ENCODE results near the gene ZNF398.

ZNF398 gene

DNA sequence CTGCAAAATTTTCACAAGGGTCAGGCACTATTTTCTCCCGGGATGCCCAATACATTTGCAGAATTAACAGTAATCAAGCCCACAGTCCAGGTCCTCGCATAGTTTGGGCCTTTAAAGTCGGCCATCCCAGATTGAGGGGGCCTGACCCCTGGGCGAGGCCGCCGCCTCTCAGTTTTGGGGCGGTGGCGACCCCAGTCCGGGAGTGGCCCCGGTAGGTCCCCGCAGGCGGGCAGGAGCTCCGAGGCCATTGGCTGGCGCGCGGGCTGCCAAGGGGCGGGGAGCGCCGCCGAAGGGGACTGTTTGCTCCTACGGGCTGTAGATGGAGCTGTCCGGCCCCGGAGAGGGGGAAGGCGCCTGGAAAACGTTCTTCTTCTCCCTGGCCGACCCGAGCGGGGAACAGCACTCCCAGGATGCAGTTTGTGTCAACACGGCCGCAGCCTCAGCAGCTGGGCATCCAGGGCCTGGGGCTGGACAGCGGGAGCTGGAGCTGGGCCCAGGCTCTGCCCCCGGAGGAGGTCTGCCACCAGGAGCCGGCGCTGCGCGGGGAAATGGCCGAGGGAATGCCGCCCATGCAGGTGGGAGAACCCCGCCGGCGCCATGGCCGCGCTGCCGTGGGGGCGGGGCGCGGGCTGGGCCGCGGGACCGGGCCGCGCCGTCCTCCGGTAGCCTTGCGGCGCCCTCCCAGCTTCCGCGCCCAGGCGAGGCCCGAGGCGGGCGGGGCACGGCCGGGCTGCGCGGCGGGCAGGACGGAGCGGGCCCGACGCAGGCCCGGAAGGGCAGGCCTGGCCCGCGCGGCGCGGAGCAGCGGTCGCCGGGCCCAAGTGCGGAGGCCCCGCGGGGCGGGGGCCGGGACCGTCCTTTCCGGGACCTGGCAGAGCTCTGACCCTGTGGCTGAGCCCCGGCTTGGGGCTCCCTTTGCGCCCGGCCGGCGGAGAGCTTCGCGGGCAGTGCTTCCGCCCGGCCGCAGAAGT lies 48.2 kb downstream of the ZNF398 start, which contains the start of gene ZNF282:
Gene ZNF282 (plus strand): TSS at position 367 of the 971 bp plus-strand sequence. CDS start 44 bp downstream, at position 411.
- in situ Hi-C loops (cut with MboI; ENCODE audit: low sequenced_read_pairs), result no loop called here

- in situ Hi-C loops (cut with MboI; ENCODE audit: low sequenced_read_pairs), result no loop called here
Observed at GRCh38 chr7:149196151-149196704, 49.0 kb downstream of the ZNF398 start.

- in situ Hi-C loops (cut with MboI; ENCODE audit: low sequenced_read_pairs), result no loop called here
Observed at GRCh38 chr7:149196705-149197171, 49.5 kb downstream of the ZNF398 start.

- in situ Hi-C loops (cut with MboI; ENCODE audit: low sequenced_read_pairs), result no loop called here
Observed at GRCh38 chr7:149197675-149198074, 50.4 kb downstream of the ZNF398 start.

GRCh38 chr7:149198161-149198816 lies 51.0 kb downstream of the ZNF398 start:
- in situ Hi-C loops (cut with MboI; ENCODE audit: low sequenced_read_pairs), result no loop called here

- in situ Hi-C loops (cut with MboI; ENCODE audit: low sequenced_read_pairs), result no loop called here
Observed at GRCh38 chr7:149199234-149199995, 52.2 kb downstream of the ZNF398 start.

DNA sequence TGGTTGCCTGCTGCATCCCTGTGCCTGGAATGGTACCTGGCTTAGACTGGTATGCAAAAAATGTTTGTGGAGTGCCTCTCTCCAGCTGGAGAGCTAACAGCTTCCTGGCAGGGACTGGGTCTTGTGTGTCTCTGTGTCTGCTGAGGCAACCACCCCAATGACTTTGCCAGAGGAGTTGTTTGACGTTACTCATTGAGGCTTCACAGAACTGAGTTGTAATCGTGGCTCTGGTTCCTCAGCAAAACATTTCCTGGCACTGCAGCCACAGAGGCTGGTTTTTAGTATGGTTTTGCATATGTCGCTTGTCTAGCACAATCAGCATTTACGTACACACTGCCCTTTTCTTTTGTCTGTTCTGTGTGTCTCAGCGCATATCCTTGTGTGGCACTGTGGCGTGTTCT lies 55.6 kb downstream of the ZNF398 start:
- in situ Hi-C loops (cut with MboI; ENCODE audit: low sequenced_read_pairs), result no loop called here

DNA sequence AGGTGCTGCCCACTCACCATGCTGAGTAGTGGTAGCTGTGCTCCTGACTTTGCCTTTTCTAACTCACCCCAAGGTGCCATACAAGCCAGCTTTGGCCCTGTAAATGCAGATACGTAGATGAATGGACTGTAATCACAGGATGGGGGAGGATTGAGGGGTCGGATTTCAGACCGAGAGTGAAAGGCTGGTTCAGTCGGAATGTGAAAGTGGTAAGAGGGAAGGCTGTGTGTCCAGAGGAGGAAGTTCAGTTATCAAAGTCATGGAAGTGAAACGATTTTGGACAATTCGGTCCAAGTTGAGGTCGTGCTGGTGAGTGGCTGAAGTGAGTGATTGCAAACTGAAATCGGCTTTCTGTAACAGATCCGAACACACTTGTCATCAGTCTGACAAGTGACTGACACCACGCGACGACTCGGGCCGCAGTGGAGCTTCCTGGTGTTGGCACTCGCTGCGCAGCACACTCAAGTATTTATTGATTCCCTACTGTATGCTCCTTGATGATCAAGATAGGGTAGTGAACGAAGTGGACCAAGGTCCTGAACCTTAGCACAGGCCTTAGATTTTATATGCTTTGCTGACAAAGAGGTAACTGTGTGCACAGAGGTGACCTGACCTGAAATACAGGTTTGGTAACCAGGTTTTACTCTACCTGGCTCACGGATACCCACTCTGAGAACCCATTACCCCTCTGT lies 58.6 kb downstream of the ZNF398 start:
- in situ Hi-C loops (cut with MboI; ENCODE audit: low sequenced_read_pairs), result no loop called here

GRCh38 chr7:149207324-149208035 lies 60.2 kb downstream of the ZNF398 start:
- in situ Hi-C loops (cut with MboI; ENCODE audit: low sequenced_read_pairs), result no loop called here

- in situ Hi-C loops (cut with MboI; ENCODE audit: low sequenced_read_pairs), result no loop called here
Observed at GRCh38 chr7:149209518-149210269, 62.4 kb downstream of the ZNF398 start.

DNA sequence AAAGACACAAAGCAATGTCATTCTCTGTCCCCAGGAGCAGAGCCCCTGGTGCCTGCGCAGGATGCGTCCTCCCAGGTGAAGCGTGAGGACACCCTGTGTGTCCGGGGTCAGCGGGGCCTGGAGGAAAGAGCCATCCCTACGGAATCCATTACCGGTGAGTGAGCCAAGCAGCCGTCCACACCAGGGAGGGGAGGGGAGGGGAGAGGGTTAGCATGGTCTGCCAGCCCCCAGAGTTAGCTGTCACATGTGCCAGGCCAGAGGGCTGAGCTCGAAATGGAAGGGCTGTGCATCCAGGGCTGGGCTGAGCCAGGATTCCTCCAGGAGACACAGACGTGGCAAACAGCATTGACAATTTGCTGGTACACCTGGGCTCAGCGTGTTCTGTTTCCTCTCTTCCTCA lies 63.3 kb downstream of the ZNF398 start:
- in situ Hi-C loops (cut with MboI; ENCODE audit: low sequenced_read_pairs), result no loop called here

- in situ Hi-C loops (cut with MboI; ENCODE audit: low sequenced_read_pairs), result no loop called here
Observed at GRCh38 chr7:149214020-149214720, 66.9 kb downstream of the ZNF398 start.

DNA sequence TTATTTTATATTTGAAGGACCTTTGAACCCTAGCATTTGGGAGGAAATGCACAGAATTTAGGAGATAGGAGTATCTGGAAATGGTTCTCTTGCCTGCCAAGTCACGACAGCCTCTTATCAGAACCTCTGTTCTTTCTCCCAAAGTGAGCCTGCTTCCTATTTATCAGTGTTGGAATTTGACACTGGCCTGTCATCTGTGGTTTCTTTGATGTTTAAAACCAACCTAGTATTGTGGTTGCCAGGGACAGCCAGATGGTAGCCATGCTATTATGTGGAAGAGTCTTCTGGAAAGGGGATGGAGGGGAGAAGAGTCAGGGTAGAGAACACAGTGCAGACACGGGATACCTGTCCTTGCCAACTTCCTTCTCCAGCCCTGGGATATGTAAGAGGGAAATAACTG lies 69.1 kb downstream of the ZNF398 start:
- in situ Hi-C loops (cut with MboI; ENCODE audit: low sequenced_read_pairs), result no loop called here

- in situ Hi-C loops (cut with MboI; ENCODE audit: low sequenced_read_pairs), result no loop called here
Observed at GRCh38 chr7:149217570-149217969, 70.3 kb downstream of the ZNF398 start.

GRCh38 chr7:149218469-149219420 lies 71.5 kb downstream of the ZNF398 start:
- in situ Hi-C loops (cut with MboI; ENCODE audit: low sequenced_read_pairs), result no loop called here

GRCh38 chr7:149220534-149220933 lies 73.3 kb downstream of the ZNF398 start:
- in situ Hi-C loops (cut with MboI; ENCODE audit: low sequenced_read_pairs), result no loop called here

DNA sequence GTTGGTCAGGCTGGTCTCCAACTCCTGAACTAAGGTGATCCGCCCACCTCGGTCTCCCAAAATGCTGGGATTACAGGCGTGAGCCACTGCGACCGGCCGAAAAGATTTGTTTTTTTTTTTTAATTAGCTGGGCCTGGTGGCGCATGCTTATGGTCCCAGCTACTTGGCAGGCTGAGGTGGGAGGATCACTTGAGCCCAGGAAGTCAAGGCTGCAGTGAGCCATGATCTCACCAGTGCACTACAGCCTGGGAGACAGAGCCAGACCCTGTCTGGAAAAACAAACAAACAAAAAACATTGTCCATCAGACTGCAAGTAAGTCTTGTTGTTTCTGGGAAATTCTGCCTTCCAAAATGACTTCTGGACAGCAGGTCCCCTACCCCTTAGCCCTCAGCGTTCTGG lies 75.9 kb downstream of the ZNF398 start:
- in situ Hi-C loops (cut with MboI; ENCODE audit: low sequenced_read_pairs), result no loop called here

Data from HL-60/S4 treated with retinoic acid at 250 ng/mL for 4 days and 3 days (cell line).